GM23338 (cell line): Measurements from ENCODE around the gene KLHDC7B. TPM values are rescaled to one million over a fixed set of nuclear protein-coding genes. Genes with fewer than 3 reads are reported as not detected.

Source experiments
- ATAC-seq: fragments of 200-7000 bp; cut with Tn5 transposase; 3 replicates; pipeline ENCODE4 v1.9.1; 2020
- DNase-seq: peaks from one replicate; pipeline ENCODE4 v3.0.0-alpha.2; 2015; ENCODE audit warnings: low spot score
- H2AFZ ChIP-seq: fragments of 200-600 bp; sonication (generic); 2 replicates; pipeline ENCODE4 v1.8.0; 2016; ENCODE audit warnings: antibody characterized with exemption, mild to moderate bottlenecking, moderate library complexity
- H3F3A ChIP-seq: fragments of 200-600 bp; sonication (generic); replicated peaks from 2 replicates; pipeline ENCODE4 v1.8.0; 2017; ENCODE audit warnings: antibody characterized with exemption, mixed run types, low read depth
- H3K27ac ChIP-seq: fragments of 200-600 bp; sonication (generic); 2 replicates; pipeline ENCODE4 v1.6.1; 2016; ENCODE audit warnings: low read depth
- H3K27me3 ChIP-seq: fragments of 200-600 bp; sonication (generic); 2 replicates; pipeline ENCODE4 v1.8.0; 2016; ENCODE audit warnings: mild to moderate bottlenecking, mixed run types, moderate library complexity; ENCODE audit not compliant: insufficient read depth
- H3K36me3 ChIP-seq: fragments of 200-600 bp; sonication (generic); 2 replicates; pipeline ENCODE4 v1.8.0; 2016; ENCODE audit warnings: mild to moderate bottlenecking; ENCODE audit not compliant: insufficient read depth
- H3K4me1 ChIP-seq: fragments of 200-600 bp; sonication (generic); 2 replicates; pipeline ENCODE4 v1.8.0; 2016; ENCODE audit warnings: mild to moderate bottlenecking, moderate library complexity; ENCODE audit not compliant: insufficient read depth
- H3K4me2 ChIP-seq: fragments of 200-600 bp; sonication (generic); 2 replicates; pipeline ENCODE4 v1.7.1; 2017; ENCODE audit warnings: mixed run types
- H3K4me3 ChIP-seq: fragments of 200-600 bp; sonication (generic); 2 replicates; pipeline ENCODE4 v1.6.1; 2016; ENCODE audit warnings: mixed run types
- H3K79me2 ChIP-seq: fragments of 200-600 bp; sonication (generic); replicated peaks from 2 replicates; pipeline ENCODE4 v1.8.0; 2017; ENCODE audit warnings: mild to moderate bottlenecking; ENCODE audit not compliant: insufficient read depth
- H3K9me2 ChIP-seq: fragments of 200-600 bp; sonication (generic); 2 replicates; pipeline ENCODE4 v1.8.0; 2017; ENCODE audit not compliant: insufficient read depth
- H4K20me1 ChIP-seq: fragments of 200-600 bp; sonication (generic); replicated peaks from 2 replicates; pipeline ENCODE4 v1.8.0; 2017; ENCODE audit warnings: mild to moderate bottlenecking; ENCODE audit not compliant: insufficient read depth
- H3K27ac Mint-ChIP-seq: 2 replicates; pipeline ENCODE4 v1.8.0; 2020; ENCODE audit warnings: inconsistent platforms, mild to moderate bottlenecking, moderate library complexity, mixed read lengths
- H3K27me3 Mint-ChIP-seq: 3 replicates; pipeline ENCODE4 v1.8.0; 2022; ENCODE audit warnings: low read depth, mild to moderate bottlenecking, moderate library complexity, mixed read lengths, inconsistent platforms; ENCODE audit not compliant: insufficient read depth, poor library complexity
- H3K36me3 Mint-ChIP-seq: 3 replicates; pipeline ENCODE4 v1.8.0; 2021; ENCODE audit warnings: low read depth, mild to moderate bottlenecking, inconsistent platforms, moderate library complexity, mixed read lengths
- H3K4me1 Mint-ChIP-seq: 3 replicates; pipeline ENCODE4 v1.8.0; 2020; ENCODE audit warnings: mild to moderate bottlenecking, inconsistent platforms, mixed read lengths
- H3K4me3 Mint-ChIP-seq: 3 replicates; pipeline ENCODE4 v1.8.0; 2021; ENCODE audit warnings: moderate library complexity, mild to moderate bottlenecking, inconsistent platforms, mixed read lengths
- H3K9me3 Mint-ChIP-seq: 3 replicates; pipeline ENCODE4 v1.8.0; 2020; ENCODE audit warnings: moderate library complexity, mild to moderate bottlenecking, inconsistent platforms, mixed read lengths
- CREB1 ChIP-seq: fragments of 250-450 bp; sonication (Bioruptor Pico); IDR thresholded peaks from 2 replicates; pipeline ENCODE4 v1.5.0; 2020; ENCODE audit warnings: low read depth, mild to moderate bottlenecking, moderate library complexity
- EZH2 ChIP-seq: fragments of 200-600 bp; sonication (generic); IDR thresholded peaks from one replicate; pipeline ENCODE4 v1.8.0; 2017; ENCODE audit warnings: antibody characterized with exemption, mild to moderate bottlenecking, low read depth; ENCODE audit not compliant: unreplicated experiment
- EZH2phosphoT487 ChIP-seq: fragments of 200-600 bp; sonication (generic); IDR thresholded peaks from one replicate; pipeline ENCODE4 v1.8.1; 2018; ENCODE audit warnings: antibody characterized with exemption; ENCODE audit not compliant: unreplicated experiment
- JUNB ChIP-seq: IDR thresholded peaks from one replicate; pipeline ENCODE4 v1.6.1; 2016; ENCODE audit warnings: antibody characterized with exemption; ENCODE audit not compliant: unreplicated experiment
- NANOG ChIP-seq: IDR thresholded peaks from 2 replicates; pipeline ENCODE4 v1.6.1; 2016; ENCODE audit warnings: antibody characterized with exemption, borderline replicate concordance
- POLR2AphosphoS5 ChIP-seq: IDR thresholded peaks from 2 replicates; pipeline ENCODE4 v1.6.1; 2016; ENCODE audit warnings: antibody characterized with exemption, low read depth
- STAT1 ChIP-seq: IDR thresholded peaks from one replicate; pipeline ENCODE4 v1.6.1; 2016; ENCODE audit warnings: antibody characterized with exemption; ENCODE audit not compliant: unreplicated experiment
- ZNF114 ChIP-seq: fragments of 250-450 bp; sonication (Bioruptor Pico); IDR thresholded peaks from 2 replicates; pipeline ENCODE4 v1.5.0; 2020; ENCODE audit warnings: mild to moderate bottlenecking, moderate library complexity
- ZNF331 ChIP-seq: fragments of 250-450 bp; sonication (Bioruptor Pico); IDR thresholded peaks from 2 replicates; pipeline ENCODE4 v1.5.0; 2020; ENCODE audit warnings: low read depth, mild to moderate bottlenecking, moderate library complexity
- polyA plus RNA-seq: library from polyadenylated mRNA; unstranded; fragments of >200 nt; fragmentation: Nextera tagmentation; extraction: Ambion mirVana; gene quantifications from 2 replicates; pipeline ENCODE4 v1.2.1, GENCODE V29; 2016
- total RNA-seq: library from RNA; depleted of rRNA; stranded (reverse); fragments of >200 nt; shearing (Covaris generic); gene quantifications from 2 replicates; pipeline ENCODE4 v1.2.3, GENCODE V29; 2014
- TF ChIP-seq, protein P1 (sequence below): IDR thresholded peaks from 2 replicates; pipeline ENCODE4 v1.6.1; 2016; ENCODE audit warnings: antibody characterized with exemption
- TF ChIP-seq, protein P2 (sequence below): IDR thresholded peaks from one replicate; pipeline ENCODE4 v1.6.1; 2018; ENCODE audit warnings: antibody characterized with exemption; ENCODE audit not compliant: unreplicated experiment
- TF ChIP-seq, protein P3 (sequence below), 2 experiments: fragments of 200-600 bp in 1 of 2; sonication (generic) in 1 of 2; conservative IDR thresholded peaks; 2 replicates each; pipeline versions ENCODE4 v1.5.1 to v1.6.1; 2016 to 2017; ENCODE audit warnings: antibody characterized with exemption in 2 of 2, low read depth in 2 of 2, mild to moderate bottlenecking in 2 of 2, moderate library complexity in 1 of 2
- TF ChIP-seq, protein P4 (sequence below): fragments of 250-450 bp; sonication (Bioruptor Pico); IDR thresholded peaks from 2 replicates; pipeline ENCODE4 v1.5.0; 2020; ENCODE audit warnings: mild to moderate bottlenecking, moderate library complexity

Gene KLHDC7B
- total and polyA plus RNA-seq, 2 experiments from 2014 or later, result not detected

DNA sequence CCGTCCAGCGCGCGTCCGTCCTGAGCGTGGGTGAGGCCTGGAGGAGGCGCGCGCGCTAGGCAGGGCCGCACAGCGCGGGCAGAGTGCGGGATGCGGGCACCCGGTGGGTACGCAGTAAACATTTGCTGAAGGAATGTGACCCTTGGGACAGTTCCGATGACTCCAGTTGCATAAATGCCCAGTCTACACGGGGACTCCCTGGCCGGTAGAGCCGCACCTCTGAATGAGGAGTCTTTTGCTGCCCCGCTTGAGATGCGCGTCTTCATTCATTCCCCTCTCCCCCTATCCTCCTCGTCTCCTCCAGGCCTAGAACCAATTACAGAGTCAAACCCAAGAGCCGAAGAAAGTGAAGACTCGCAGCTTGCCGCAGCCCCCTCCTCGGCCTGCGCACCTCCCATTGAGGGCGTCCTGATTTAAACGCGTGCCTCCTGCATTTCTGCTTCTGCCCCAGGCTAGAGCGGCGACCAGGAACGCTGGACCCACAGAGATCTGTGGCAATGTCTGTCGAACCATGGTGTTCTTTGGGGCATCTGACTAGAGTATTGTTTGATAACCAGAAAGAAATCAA, 37.7 kb downstream of the KLHDC7B start:
- Histone ChIP-seq H4K20me1 (peaks cover 3% of the 10 kb centered on the region; the same call in 1 of the 2 replicates), H3K4me2 (peak overlapping the region; percentile 90), H3K79me2 (no peaks in the 10 kb centered on the region), H3K27ac (no peak overlapping the region), H3K36me3 (no peaks in the 10 kb centered on the region), H3K27me3 (peaks cover 7% of the 10 kb centered on the region; the same call in 1 of the 2 replicates), H2AFZ (peak overlapping the region; percentile 69; the same call in 1 of the 2 replicates), H3K4me1 (peaks cover 8% of the 10 kb centered on the region), H3K4me3 (peak overlapping the region; percentile 78), H3F3A (peaks cover 12% of the 10 kb centered on the region), H3K9me2 (no peaks in the 10 kb centered on the region)
- ATAC-seq, result peak; percentile 23
- peaks cover 7% of the 10 kb centered on the region for H3K4me1 Mint-ChIP-seq
- peak overlapping the region; percentile 30 for H3K27ac Mint-ChIP-seq
- no peak for TF ChIP-seq EZH2
- no peak for TF ChIP-seq POLR2AphosphoS5
- no peak for TF ChIP-seq STAT1
- TF ChIP-seq EZH2phosphoT487, result no peak
- no peak for TF ChIP-seq ZNF114 (CRISPR knock-in tag)
- no peak for TF ChIP-seq ZNF331 (CRISPR knock-in tag)
- TF ChIP-seq CREB1 (CRISPR knock-in tag), result no peak
- TF ChIP-seq, protein P1, sequence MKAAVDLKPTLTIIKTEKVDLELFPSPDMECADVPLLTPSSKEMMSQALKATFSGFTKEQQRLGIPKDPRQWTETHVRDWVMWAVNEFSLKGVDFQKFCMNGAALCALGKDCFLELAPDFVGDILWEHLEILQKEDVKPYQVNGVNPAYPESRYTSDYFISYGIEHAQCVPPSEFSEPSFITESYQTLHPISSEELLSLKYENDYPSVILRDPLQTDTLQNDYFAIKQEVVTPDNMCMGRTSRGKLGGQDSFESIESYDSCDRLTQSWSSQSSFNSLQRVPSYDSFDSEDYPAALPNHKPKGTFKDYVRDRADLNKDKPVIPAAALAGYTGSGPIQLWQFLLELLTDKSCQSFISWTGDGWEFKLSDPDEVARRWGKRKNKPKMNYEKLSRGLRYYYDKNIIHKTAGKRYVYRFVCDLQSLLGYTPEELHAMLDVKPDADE, result no peak
- TF ChIP-seq, protein P2, sequence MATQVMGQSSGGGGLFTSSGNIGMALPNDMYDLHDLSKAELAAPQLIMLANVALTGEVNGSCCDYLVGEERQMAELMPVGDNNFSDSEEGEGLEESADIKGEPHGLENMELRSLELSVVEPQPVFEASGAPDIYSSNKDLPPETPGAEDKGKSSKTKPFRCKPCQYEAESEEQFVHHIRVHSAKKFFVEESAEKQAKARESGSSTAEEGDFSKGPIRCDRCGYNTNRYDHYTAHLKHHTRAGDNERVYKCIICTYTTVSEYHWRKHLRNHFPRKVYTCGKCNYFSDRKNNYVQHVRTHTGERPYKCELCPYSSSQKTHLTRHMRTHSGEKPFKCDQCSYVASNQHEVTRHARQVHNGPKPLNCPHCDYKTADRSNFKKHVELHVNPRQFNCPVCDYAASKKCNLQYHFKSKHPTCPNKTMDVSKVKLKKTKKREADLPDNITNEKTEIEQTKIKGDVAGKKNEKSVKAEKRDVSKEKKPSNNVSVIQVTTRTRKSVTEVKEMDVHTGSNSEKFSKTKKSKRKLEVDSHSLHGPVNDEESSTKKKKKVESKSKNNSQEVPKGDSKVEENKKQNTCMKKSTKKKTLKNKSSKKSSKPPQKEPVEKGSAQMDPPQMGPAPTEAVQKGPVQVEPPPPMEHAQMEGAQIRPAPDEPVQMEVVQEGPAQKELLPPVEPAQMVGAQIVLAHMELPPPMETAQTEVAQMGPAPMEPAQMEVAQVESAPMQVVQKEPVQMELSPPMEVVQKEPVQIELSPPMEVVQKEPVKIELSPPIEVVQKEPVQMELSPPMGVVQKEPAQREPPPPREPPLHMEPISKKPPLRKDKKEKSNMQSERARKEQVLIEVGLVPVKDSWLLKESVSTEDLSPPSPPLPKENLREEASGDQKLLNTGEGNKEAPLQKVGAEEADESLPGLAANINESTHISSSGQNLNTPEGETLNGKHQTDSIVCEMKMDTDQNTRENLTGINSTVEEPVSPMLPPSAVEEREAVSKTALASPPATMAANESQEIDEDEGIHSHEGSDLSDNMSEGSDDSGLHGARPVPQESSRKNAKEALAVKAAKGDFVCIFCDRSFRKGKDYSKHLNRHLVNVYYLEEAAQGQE, result no peak
- TF ChIP-seq JUNB, result no peak
- TF ChIP-seq, protein P3, sequence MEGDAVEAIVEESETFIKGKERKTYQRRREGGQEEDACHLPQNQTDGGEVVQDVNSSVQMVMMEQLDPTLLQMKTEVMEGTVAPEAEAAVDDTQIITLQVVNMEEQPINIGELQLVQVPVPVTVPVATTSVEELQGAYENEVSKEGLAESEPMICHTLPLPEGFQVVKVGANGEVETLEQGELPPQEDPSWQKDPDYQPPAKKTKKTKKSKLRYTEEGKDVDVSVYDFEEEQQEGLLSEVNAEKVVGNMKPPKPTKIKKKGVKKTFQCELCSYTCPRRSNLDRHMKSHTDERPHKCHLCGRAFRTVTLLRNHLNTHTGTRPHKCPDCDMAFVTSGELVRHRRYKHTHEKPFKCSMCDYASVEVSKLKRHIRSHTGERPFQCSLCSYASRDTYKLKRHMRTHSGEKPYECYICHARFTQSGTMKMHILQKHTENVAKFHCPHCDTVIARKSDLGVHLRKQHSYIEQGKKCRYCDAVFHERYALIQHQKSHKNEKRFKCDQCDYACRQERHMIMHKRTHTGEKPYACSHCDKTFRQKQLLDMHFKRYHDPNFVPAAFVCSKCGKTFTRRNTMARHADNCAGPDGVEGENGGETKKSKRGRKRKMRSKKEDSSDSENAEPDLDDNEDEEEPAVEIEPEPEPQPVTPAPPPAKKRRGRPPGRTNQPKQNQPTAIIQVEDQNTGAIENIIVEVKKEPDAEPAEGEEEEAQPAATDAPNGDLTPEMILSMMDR (conservative IDR thresholded peaks at IDR 0.05; ENCODE audit: low read depth in 2 of 2), result no peak
- no peak for TF ChIP-seq NANOG
- TF ChIP-seq, protein P4, sequence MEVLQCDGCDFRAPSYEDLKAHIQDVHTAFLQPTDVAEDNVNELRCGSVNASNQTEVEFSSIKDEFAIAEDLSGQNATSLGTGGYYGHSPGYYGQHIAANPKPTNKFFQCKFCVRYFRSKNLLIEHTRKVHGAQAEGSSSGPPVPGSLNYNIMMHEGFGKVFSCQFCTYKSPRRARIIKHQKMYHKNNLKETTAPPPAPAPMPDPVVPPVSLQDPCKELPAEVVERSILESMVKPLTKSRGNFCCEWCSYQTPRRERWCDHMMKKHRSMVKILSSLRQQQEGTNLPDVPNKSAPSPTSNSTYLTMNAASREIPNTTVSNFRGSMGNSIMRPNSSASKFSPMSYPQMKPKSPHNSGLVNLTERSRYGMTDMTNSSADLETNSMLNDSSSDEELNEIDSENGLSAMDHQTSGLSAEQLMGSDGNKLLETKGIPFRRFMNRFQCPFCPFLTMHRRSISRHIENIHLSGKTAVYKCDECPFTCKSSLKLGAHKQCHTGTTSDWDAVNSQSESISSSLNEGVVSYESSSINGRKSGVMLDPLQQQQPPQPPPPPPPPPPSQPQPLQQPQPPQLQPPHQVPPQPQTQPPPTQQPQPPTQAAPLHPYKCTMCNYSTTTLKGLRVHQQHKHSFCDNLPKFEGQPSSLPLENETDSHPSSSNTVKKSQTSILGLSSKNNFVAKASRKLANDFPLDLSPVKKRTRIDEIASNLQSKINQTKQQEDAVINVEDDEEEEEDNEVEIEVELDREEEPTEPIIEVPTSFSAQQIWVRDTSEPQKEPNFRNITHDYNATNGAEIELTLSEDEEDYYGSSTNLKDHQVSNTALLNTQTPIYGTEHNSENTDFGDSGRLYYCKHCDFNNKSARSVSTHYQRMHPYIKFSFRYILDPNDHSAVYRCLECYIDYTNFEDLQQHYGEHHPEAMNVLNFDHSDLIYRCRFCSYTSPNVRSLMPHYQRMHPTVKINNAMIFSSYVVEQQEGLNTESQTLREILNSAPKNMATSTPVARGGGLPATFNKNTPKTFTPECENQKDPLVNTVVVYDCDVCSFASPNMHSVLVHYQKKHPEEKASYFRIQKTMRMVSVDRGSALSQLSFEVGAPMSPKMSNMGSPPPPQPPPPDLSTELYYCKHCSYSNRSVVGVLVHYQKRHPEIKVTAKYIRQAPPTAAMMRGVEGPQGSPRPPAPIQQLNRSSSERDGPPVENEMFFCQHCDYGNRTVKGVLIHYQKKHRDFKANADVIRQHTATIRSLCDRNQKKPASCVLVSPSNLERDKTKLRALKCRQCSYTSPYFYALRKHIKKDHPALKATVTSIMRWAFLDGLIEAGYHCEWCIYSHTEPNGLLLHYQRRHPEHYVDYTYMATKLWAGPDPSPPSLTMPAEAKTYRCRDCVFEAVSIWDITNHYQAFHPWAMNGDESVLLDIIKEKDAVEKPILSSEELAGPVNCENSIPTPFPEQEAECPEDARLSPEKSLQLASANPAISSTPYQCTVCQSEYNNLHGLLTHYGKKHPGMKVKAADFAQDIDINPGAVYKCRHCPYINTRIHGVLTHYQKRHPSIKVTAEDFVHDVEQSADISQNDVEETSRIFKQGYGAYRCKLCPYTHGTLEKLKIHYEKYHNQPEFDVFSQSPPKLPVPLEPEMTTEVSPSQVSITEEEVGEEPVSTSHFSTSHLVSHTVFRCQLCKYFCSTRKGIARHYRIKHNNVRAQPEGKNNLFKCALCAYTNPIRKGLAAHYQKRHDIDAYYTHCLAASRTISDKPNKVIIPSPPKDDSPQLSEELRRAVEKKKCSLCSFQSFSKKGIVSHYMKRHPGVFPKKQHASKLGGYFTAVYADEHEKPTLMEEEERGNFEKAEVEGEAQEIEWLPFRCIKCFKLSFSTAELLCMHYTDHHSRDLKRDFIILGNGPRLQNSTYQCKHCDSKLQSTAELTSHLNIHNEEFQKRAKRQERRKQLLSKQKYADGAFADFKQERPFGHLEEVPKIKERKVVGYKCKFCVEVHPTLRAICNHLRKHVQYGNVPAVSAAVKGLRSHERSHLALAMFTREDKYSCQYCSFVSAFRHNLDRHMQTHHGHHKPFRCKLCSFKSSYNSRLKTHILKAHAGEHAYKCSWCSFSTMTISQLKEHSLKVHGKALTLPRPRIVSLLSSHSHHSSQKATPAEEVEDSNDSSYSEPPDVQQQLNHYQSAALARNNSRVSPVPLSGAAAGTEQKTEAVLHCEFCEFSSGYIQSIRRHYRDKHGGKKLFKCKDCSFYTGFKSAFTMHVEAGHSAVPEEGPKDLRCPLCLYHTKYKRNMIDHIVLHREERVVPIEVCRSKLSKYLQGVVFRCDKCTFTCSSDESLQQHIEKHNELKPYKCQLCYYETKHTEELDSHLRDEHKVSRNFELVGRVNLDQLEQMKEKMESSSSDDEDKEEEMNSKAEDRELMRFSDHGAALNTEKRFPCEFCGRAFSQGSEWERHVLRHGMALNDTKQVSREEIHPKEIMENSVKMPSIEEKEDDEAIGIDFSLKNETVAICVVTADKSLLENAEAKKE (CRISPR knock-in tag), result no peak
- H3K9me3 Mint-ChIP-seq, result no peaks in the 10 kb centered on the region
- H3K36me3 Mint-ChIP-seq, result no peaks in the 10 kb centered on the region; the same call in 2 of the 3 replicates
- peak; percentile 63 for DNase-seq
- H3K4me3 Mint-ChIP-seq, result peak overlapping the region; percentile 86
- H3K27me3 Mint-ChIP-seq, result peaks cover 8% of the 10 kb centered on the region
